Stomach (tissue), 9 donors: ENCODE measurements around the gene ADGRL3. TPM values are rescaled to one million over a fixed set of nuclear protein-coding genes. Genes with fewer than 3 reads are reported as not detected.
A peak's percentile ranks its signal among the peaks of the same experiment; 100 is the strongest.

Experiments
- DNase-seq, 2 donors: peaks; one replicate each; pipeline versions ENCODE4 v3.0.0 to v3.0.0-alpha.2; 2013 to 2019
- H3K27ac ChIP-seq, 5 donors: fragments of 200-600 bp in 4 of 5; sonication (generic) in 4 of 5; one replicate each; pipeline ENCODE4 v1.5.1; 2013 to 2019; ENCODE audit warnings: mild to moderate bottlenecking in 1 of 5, moderate library complexity in 1 of 5
- H3K27me3 ChIP-seq, 3 donors: fragments of 200-600 bp; sonication (generic); one replicate each; pipeline ENCODE4 v1.5.1; 2017 to 2019; ENCODE audit warnings: mixed run types in 1 of 3
- H3K36me3 ChIP-seq, 4 donors: fragments of 200-600 bp; sonication (generic); 1 replicate in 3 of 4; 2 replicates in 1 of 4; pipeline ENCODE4 v1.5.1; 2016 to 2019
- H3K4me1 ChIP-seq, 4 donors: fragments of 200-600 bp; sonication (generic); one replicate each; pipeline ENCODE4 v1.5.1; 2016 to 2019
- H3K4me3 ChIP-seq, 4 donors: fragments of 200-600 bp; sonication (generic) in 3 of 4; one replicate each; pipeline ENCODE4 v1.5.1; 2016 to 2019; ENCODE audit warnings: mild to moderate bottlenecking in 1 of 4
- H3K9me3 ChIP-seq, 4 donors: fragments of 200-600 bp; sonication (generic); one replicate each; pipeline ENCODE4 v1.5.1; 2016 to 2019
- CTCF ChIP-seq, 7 experiments: fragments of 450-650 bp in 4 of 7; fragments of 200-600 bp in 3 of 7; sonication (generic) in 3 of 7; IDR thresholded peaks; one replicate each; pipeline ENCODE4 v1.5.1; 2016 to 2019; ENCODE audit warnings: antibody characterized with exemption in 7 of 7, control low read depth in 2 of 7, mild to moderate bottlenecking in 1 of 7
- EP300 ChIP-seq: sonication (generic); formaldehyde crosslinking; IDR thresholded peaks from one replicate; pipeline ENCODE4 v1.6.1; 2017; ENCODE audit warnings: antibody characterized with exemption
- POLR2A ChIP-seq, 4 donors: fragments of 450-650 bp; IDR thresholded peaks; one replicate each; pipeline ENCODE4 v1.6.1; 2016; ENCODE audit warnings: antibody characterized with exemption in 4 of 4, control low read depth in 2 of 4, mild to moderate bottlenecking in 1 of 4, moderate library complexity in 1 of 4
- POLR2AphosphoS5 ChIP-seq, 3 donors: sonication (generic); formaldehyde crosslinking; IDR thresholded peaks; one replicate each; pipeline ENCODE4 v1.6.1; 2016; ENCODE audit warnings: antibody characterized with exemption in 3 of 3
- WGBS, 5 donors: extraction: QIAGEN DNeasy Blood & Tissue Kit in 3 of 5; methylation state at CpG; one replicate each; pipeline versions ENCODE4 v1.1.5 to v1.1.7; 2013 to 2018; 5-methylcytosine and 5-hydroxymethylcytosine counted together
- intact Hi-C: fragments of 100-400 bp; cut with DNase I; formaldehyde crosslinking; loops from one replicate; pipeline ENCODE4 v1.15.1; 2023; ENCODE audit warnings: low total_unique reads
- polyA plus RNA-seq, 3 donors: library from polyadenylated mRNA; stranded (reverse); fragments of 200-250 nt; gene quantifications; one replicate each; pipeline ENCODE4 v1.2.3, GENCODE V29; 2013
- total RNA-seq, 5 donors: library from RNA; depleted of rRNA; stranded (reverse); fragments of >200 nt; gene quantifications; one replicate each; pipeline versions ENCODE4 v1.1.0 to v1.2.3, GENCODE V29; 2014 to 2016
- donor health status: healthy with polysubstance abuse.
- donor health status: Bipolar disorder and iron deficiency.
- donor health status: healthy.

ADGRL3 gene
- total and polyA plus RNA-seq, 8 donors = 0.48 to 109 (median 3.9) TPM

GRCh38 chr4:61246034-61246433 is 45.9 kb downstream of the ADGRL3 start:
- H3K4me1 ChIP-seq = peaks cover 0 to 11% (median 3%) of the 10 kb centered on the region in 4 donors
- DNase-seq = peak in 1 of 2 donors; percentile 33
- intact Hi-C loops = no loop called here

GRCh38 chr4:61248705-61249104 is 48.6 kb downstream of the ADGRL3 start:
- no peak for DNase-seq
- no peaks in the 10 kb centered on the region for H3K27me3 ChIP-seq
- H3K4me3 ChIP-seq = no peak overlapping the region
- no peaks in the 10 kb centered on the region for H3K36me3 ChIP-seq
- no peak overlapping the region for H3K27ac ChIP-seq
- no peak for TF ChIP-seq CTCF (IDR thresholded peaks at IDR 0.05)
- TF ChIP-seq POLR2AphosphoS5 (IDR thresholded peaks at IDR 0.05) = no peak
- no peak for TF ChIP-seq POLR2A (IDR thresholded peaks at IDR 0.05)
- TF ChIP-seq EP300 = no peak
- H3K9me3 ChIP-seq = no peaks in the 10 kb centered on the region
- intact Hi-C loops = no loop called here
- WGBS, 5 donors = 36 to 55% (median 43%) methylated on average over 8 of the region's 8 CpGs
- peaks cover 0 to 11% (median 3%) of the 10 kb centered on the region in 4 donors for H3K4me1 ChIP-seq

More at GRCh38 chr4:61246034-61246433, 45.9 kb downstream of the ADGRL3 start:
- H3K4me3 ChIP-seq = no peak overlapping the region
- no peak overlapping the region for H3K27ac ChIP-seq
- WGBS, 5 donors = 76 to 91% (median 78%) methylated on average over 1 of the region's 1 CpG
- TF ChIP-seq CTCF (IDR thresholded peaks at IDR 0.05) (no peak), POLR2A (IDR thresholded peaks at IDR 0.05) (no peak)
- no peaks in the 10 kb centered on the region for H3K36me3 ChIP-seq
- H3K27me3 ChIP-seq = no peaks in the 10 kb centered on the region
- no peaks in the 10 kb centered on the region for H3K9me3 ChIP-seq

GRCh38 chr4:61251129-61251528 is 51.0 kb downstream of the ADGRL3 start:
- peak in 1 of 2 donors; percentile 2 for DNase-seq
- Histone ChIP-seq H3K27ac (no peak overlapping the region), H3K27me3 (no peaks in the 10 kb centered on the region), H3K4me3 (no peak overlapping the region), H3K36me3 (no peaks in the 10 kb centered on the region), H3K9me3 (no peaks in the 10 kb centered on the region), H3K4me1 (peaks cover 0 to 1% (median 0%) of the 10 kb centered on the region in 4 donors)
- no peak for TF ChIP-seq POLR2A (IDR thresholded peaks at IDR 0.05)
- no peak for TF ChIP-seq CTCF (IDR thresholded peaks at IDR 0.05)
- no peak for TF ChIP-seq POLR2AphosphoS5 (IDR thresholded peaks at IDR 0.05)
- no peak for TF ChIP-seq EP300
- WGBS, 5 donors = 57 to 76% (median 70%) methylated on average over 6 of the region's 6 CpGs
- intact Hi-C loops = no loop called here

- Histone ChIP-seq H3K4me1 (no peaks in the 10 kb centered on the region), H3K27ac (no peak overlapping the region), H3K27me3 (no peaks in the 10 kb centered on the region), H3K4me3 (no peak overlapping the region), H3K9me3 (no peaks in the 10 kb centered on the region), H3K36me3 (no peaks in the 10 kb centered on the region)
- TF ChIP-seq POLR2AphosphoS5 (IDR thresholded peaks at IDR 0.05) (no peak), EP300 (no peak), CTCF (IDR thresholded peaks at IDR 0.05) (no peak), POLR2A (IDR thresholded peaks at IDR 0.05) (no peak)
- DNase-seq = no peak
- intact Hi-C loops = no loop called here
- WGBS, 5 donors = 75 to 81% (median 77%) methylated on average over 3 of the region's 3 CpGs
Observed at GRCh38 chr4:61254406-61254805, 54.3 kb downstream of the ADGRL3 start.
